ENCODE measurements around the gene SMARCB1.

The SMARCB1 gene

DNA sequence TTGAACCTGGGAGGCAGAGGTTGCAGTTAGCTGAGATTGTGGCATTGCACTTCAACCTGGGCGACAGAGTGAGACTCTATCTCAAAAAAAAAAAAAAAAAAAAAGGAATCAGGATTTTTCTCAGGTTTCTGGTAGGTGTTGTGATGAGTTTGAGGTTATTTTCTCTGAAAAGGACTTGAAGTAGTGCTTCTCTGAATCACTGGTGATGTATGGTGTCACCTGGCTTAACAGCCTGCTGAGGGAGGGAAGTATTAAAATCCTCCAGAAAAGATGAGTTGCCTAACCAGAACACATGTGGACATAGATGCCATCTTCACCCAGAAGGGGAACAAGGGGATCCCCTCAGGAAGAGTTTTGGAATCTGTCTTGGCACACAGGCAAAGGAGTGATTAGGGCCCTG lies 20.1 kb downstream of the SMARCB1 start:
- DNase-seq = no peak

DNA sequence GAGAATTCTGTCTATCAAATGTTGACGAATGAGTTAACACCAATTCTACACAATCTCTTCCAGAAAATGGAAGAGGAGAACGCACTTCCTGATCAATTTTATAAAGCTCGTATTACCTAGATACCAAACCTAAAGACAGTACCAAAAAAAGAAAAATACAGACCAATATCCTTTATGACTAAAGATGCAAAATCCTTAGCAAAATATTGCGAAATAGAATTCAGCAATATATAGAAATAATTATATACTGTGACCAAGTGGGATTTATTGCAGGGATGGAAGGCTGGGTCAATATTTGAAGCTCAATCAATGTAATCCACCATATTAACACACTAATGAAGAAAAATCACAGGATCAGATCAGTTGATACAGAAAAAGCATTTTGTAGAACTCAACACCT lies 25.6 kb downstream of the SMARCB1 start:
- DNase-seq = no peak

DNA sequence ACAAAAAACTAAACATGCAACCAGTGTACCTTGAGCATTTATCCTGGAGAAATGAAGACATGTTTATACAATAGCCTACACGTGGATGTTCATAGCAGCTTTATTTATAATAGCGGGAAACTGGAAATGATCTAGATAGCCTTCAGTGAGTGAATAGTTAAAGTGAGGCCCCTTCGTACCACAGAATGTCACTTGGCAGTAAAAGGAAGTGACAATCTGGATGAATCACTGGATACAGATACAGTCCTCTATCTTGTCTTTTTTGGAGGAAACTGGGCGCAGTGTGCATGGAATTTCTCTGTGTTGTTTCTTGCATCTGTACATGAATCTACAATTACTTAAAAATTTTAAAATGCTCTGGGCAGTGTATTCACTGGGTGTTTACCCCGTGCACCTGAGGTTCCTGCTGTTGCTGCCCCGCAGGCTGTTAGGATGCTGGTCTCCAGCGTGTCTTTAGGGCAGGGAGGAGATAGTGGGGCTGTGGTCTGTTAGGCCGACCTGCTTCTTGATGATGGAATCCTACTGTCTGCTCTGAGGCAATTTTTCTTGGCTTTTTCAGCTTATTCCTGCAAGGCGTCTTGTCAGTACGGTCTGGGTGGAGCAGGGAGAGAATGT lies 28.9 kb downstream of the SMARCB1 start:
- no peak for DNase-seq

DNA sequence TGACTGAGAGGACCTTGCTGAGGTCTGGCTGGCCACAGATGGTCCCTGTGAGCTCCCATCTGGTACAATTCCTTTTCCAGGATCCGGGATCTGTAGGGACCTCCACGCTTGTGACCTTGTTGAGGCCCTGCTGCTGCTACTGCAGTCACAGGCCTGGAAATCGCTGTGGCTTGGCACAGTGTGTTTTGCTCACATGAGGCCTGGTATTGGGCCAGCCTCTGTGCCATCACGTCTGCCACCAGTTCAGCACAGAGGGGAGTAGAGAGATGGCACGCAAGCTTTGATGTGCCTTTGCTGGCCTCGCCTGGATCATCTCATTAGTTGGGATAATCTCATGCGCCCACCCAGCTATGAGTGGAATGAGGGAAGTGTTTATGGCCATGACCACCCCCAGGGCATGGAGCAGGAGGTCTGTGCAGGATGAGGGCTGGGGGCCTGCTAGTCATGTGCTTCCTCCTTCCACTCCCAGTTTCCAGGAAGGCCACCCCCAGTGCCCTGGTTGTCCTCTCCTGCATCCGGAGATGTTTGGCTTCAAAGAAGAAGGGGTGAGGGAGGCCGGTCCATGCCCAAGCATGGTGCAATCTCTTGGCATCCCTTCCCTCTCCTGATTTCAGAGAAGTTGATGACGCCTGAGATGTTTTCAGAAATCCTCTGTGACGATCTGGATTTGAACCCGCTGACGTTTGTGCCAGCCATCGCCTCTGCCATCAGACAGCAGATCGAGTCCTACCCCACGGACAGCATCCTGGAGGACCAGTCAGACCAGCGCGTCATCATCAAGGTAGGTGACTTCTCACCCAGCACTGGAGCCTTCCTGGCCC lies 29.6 kb downstream of the SMARCB1 start:
- DNase-seq = no peak

DNA sequence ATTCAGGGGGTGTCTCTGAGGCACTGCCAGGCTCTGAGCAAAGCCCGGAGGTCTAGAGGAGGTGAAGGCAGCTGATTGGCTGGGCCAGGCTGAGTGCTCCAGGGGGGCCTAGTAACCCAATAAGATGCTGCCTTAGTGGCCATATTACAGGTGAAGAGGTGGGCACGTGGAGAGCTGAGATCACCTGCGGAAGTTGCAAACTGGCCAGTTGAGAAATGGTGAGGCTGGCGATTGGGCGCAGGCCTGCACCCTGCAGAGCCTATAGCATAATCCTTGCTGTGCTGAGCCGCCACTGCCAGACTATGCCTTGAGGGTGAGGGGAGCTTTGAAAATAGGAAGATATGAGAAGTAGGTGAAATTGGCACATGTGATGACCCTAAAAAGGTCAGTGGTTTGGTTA lies 30.4 kb downstream of the SMARCB1 start:
- DNase-seq = no peak

DNA sequence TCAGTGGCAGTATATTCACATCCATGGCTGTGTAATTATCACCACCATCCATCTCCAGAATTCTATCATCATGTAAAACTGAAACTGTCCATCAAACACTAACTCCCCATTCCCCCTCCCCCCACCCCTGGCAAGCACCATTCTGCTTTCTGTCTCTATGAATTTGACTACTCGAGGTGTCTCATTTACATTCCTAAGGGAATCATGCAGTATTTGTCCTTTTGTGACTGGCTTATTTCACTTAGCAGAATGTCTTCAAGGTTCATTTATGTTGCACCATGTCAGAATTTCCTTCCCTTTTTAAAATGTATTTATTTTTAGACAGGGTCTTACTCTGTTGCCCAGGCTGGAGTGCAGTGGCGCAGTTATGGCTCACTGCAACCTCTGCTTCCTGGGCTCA lies 31.8 kb downstream of the SMARCB1 start:
- no peak for DNase-seq

DNA sequence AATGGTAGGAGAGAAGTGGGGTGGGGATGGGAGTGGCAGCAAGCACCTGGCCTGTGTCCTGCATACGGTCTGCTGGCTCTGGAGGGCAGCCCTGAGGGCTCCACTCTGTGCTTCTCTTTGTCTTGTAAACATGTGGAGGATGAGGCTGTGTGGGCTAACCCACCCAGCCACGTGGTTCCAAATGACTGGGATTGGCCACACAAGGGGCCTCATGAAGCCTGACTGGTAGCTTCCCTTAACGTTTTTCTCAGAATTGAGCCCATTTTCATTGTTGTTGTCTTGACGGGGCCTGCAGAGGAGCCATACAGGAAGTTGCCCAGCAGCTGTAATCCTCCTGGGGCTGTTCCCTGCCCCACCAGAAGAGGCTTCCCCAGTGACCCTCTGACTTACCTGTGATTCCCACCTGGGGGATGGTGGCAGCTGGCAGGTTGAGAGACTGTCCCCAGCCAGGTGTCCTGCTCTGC lies 34.0 kb downstream of the SMARCB1 start:
- no peak for DNase-seq

DNA sequence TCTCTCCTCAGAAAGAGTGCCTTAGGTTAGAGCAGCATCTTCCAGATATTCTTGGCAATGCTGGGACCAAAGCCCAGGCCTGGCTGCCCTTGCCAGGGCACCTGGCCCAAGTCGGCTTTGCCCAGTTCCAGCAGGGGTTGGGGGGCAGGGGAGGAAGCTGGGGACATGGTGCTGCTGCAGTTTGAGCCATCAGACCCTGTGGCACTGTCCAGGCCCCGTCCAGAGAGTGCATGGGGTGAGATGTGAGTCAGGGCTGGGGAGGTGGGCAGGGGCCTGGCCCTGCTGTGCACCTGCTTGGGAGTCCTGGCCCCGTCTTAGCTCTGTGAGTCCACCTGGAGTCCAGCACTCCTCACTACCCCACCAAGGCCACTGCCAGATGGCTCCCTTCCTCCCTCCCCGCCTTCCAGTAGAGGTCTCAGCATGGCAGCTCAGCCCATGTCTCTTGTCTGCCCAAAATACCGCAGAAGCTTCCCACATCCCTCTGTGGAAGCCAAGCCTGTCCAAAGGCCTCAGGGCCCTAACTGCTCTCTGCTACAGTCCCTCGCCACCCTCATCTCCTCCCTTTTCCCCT lies 35.4 kb downstream of the SMARCB1 start:
- no peak for DNase-seq

DNA sequence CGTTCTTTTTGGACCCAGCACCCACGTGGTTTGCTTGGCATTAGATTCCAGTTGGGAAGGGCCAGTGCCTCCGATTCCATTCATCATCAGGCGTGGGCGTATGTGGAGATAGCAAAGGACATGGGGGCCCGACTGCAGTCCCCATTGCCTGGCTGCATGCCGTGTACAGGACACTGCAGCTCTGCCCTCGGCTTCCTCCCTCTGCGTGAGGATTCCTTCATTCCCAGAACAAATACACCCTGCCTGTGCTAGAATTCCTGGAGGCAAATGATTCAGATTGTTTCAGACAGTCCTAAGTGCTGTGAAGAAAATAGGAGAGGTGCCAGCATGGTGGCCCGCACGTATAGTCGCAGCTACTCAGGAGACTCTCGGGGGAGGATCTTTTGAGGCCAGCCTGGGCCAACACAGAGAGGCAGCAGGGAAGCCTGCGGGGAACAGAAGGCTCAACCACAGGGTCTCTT lies 36.6 kb downstream of the SMARCB1 start:
- DNase-seq = no peak

DNA sequence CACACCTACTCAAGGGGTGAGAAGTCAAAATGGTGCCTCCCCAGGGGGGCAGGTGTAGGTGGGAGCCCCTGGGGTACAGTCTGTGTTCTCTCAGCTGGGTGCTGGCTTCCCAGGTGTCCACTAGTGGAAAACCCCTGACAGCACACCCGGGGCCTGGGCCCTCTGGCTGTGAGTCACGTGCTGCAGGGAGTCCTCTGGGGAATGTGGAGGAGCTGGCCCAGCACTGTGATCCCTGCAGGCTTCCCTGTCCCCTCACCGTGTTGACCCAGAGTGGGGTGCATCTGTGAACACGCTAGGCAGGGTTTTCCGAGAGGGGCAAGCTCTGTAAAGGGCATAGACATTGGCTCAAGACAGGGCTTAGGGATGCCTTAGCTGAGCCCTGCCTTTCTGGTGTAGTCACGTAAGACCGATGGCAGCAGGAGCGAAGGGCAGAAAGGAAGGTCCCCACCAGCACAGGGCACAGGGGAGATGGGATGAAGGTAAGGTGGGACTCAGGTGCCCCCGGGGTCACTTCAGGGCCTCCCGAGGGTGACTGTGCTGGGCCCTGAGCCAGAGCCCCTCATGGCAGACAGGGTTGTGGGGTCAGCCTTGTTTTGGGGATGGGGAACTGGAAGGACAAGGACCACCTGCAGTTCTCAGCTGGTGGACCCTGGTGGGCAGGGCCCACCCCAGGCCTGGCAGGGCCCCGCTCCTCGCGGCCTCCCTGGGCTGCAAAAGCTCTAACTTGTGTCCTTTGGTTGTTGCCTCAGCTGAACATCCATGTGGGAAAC lies 37.9 kb downstream of the SMARCB1 start:
- DNase-seq = no peak

DNA sequence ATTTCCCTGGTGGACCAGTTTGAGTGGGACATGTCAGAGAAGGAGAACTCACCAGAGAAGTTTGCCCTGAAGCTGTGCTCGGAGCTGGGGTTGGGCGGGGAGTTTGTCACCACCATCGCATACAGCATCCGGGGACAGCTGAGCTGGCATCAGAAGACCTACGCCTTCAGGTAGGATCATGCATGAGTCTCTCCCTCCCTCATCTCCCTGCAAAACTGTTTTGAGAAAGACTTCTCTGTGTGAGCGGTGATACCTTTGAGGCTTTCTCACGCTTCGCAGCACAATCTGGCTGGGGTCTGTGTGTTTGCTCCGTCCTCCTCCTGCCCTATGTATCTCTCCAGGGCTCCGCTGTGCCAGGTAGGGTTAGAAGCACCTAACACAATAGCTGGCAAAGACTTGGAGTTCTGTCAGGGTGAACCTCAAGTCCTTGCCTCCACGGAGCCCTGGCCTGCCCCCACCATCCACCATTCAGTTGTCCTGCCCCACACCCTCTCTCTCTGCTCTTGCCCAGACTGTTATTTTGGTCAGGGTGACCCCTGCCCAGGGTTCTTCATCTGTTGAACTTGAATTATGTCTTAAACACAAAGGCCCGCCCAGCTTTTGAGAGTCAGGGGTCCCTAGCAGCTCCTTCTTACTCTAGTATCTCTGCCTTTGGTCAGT lies 38.6 kb downstream of the SMARCB1 start:
- no peak for DNase-seq

DNA sequence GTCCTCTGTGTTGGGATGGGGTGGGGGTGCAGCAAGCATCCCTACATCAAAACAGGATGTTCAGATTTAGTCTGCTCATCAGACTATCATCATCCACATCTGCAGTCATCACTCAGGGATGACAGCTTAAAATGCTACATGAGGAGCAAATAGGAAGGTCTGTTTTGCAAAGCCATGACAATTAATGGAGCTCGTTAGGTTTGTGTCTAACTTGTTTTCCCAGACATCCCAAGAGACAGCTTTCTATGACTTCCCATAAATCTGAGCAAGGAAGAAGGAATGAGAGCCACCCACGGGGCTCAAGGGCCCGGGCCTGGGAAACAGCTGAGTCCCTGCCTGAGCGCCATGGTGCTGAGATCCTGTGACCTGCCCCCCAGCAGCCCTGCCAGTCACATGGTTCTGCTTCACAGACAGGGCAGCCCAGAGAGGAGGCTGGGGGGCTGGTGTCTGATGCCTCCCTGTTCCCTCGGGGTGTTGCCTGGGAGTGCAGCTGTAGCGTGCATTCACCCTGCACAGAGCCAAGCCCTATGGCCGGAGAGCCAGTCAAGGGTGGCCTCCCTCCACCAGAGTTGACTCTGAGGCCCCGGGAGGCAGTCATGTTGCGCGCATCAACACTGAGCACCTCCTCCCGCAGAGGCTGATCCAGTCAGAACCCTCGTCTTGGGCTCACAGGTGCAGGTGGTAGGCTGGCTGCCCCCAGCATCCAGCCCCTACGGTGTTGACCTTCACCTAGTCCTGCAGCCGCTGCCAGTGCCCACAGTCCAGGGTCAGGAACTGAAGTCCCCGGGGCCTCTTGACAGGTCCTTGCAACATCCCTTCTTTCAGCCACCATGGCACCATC lies 40.0 kb downstream of the SMARCB1 start:
- no peak for DNase-seq

DNA sequence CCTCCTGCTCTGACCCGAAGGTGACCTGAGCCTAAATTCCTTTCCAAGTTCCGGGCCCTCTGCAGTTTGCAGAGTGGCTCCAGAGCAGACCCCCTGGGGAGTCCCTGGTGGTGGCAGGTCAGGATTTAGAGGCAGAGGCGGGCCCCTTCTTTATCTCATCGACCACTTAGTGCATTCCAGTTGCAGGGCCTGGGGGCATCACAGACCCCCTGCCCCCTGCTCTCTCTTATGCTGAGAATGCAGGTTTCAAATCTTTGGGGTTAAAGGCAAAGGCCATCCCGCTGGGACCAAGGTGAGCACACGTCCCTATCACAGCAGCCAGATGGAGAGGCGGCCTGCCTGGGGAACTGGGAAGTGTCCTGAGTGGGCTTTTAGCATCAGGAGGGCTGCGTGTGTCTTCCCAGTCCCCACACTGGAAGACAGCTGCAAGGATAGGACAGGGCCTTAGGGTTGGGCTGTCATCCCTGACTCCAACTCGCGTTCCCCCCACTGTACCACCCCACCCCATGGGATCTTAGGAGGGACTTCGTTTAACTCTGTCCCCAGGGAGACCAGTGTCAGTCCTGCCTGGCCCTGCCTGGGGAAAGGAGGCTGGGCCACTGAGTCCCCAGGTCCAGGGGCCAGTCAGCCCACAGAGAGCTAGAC lies 40.7 kb downstream of the SMARCB1 start:
- no peak for DNase-seq

DNA sequence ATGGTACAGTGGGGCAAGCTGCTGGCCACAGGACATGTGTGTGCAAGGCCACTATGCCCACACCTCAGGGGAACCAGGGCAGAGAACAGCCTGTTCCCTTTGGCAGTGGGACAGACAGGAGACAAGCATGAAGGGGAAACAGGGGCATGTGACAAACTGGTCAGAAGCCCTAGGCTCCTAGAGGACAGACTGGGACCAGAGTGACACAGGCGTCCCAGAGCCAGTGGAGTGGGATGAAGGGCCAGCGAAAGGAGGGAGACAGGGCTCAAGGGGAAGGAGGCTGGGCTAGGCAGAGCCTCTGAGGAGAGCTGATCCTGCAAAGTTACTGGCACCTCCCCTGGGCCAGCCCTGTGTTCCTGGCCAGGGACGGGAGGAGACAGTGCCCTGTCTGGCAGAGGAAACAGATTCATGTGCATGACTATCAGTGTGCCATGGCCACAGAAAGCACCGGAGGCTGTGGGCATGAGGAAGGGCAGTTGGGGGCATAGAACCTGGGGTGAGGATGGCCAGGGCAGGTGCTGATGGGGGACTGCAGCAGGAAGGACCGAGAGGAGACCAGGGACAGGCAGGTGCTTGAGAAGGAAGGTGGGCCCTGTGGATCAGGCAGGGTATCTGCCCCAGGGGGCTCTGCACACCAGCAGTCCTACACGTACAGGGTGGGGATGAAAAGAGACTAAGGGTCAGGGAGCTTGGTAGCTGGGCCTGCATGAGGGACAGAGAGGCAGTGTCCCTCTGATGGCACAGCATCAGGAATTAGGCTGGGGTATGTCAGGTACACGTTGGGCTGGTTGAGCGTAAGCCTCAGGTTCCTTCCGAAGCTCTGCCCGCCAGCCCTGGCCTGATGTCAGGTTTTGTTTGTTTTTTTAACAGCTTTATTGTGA lies 42.3 kb downstream of the SMARCB1 start:
- DNase-seq = no peak

DNA sequence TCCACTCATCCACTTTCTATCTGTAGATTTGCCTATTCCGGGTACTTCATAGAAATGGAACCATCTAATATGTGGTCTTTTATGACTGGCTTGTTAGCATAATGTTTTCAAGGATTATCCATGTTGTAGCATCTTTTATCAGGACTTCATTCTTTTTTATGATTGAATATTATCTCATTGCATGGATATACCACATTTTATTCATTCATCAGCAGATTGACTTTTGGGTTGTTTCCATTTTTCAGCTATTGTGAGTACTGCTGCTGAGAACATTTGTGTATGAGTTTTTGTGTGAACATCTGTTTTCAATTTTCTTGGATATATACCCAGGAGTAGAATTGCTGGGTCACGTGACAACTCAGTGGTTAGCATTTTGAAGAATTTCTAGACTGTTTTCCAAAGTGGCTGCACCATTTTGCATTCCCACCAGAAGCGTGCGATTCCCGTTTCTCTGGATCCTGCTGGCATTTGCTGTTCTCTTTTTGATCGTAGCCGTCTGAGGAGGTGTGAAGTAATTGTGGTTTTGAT lies 43.1 kb downstream of the SMARCB1 start:
- DNase-seq = no peak

DNA sequence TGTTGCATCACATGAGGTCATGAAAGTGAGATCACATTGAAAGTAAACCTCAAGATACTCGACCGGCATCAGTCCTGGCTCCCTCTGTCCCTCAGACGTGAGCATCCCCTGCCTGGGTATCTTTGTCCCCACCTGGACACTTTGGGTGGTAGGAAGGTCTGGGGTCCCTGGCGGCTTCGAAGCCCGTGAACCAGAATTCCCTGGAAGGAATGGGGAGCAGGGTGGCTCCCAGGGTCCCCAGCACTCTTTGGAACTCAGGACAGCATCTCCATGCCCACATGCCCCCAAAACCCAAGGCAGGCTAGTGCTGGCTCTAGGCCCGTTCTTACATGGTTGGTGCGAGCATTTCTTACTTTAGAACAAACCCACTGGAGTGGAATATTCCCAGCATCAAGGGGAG lies 44.5 kb downstream of the SMARCB1 start:
- no peak for DNase-seq

DNA sequence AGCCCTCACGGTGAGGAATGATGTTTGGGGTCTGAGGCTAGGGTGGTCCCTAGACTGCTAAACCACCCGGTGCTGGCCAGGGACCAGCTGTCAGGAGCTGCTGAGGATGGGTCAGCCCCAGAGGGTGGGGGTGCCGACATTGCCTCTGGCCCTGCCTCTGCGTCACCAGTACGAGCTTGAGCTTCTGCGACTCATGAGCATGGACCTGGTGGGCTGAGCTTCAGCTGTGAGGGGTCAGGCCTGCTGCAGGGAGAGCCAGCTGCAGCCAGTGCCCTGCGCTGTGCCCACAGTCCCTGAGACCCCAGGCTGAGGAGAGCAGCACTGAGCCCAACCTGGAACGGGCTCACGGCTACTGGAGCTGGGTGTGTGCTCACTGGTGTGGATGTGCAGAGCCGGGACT lies 45.0 kb downstream of the SMARCB1 start:
- DNase-seq = no peak

DNA sequence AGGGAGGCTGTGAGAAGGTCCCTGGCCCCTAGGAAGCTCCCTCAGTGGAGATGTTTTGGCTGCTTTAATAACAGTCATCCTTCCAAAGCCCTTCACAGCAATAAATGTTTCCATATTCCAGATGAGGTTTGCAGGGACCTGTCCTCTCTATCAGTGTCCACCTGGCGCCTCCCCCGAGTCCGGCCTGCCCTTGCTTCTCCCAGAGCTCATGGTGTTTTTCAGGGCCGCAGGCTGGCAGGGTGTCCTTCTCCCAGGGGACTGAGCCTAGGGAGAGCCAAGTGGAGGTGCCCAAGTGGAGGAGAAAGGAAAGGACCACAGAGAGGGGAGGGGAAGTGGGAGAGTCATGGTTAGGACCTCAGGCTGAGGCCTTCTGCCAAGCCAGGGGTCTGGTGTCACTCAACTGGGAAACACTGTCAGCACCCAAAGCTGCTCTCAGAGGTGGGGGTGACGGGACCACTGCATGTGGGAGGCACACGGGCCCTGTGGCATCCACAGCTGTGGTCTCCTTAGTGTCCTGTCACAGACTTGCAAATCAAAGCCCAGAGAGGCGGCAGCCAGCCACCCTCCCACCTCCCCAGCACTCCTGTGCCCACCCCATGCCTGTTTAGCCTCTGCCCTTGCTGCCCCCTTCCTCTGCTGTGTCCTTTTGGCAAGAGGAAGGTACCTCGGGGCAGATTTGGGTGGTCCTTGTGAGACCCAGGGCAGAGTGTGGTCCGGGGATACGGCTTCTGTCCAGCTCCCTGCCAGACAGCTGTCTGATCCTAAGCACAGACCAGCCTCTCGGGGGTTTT lies 45.7 kb downstream of the SMARCB1 start:
- DNase-seq = no peak
